Omental fat pad (tissue), 4 donors: ENCODE measurements around the gene CCT2. TPM values are rescaled to one million over a fixed set of nuclear protein-coding genes. Genes with fewer than 3 reads are reported as not detected.

ENCODE experiments used
- ATAC-seq: fragments of 150-250 bp; one replicate; pipeline ENCODE4 v1.9.1; 2016; ENCODE audit warnings: mild to moderate bottlenecking, moderate library complexity; ENCODE audit not compliant: low FRiP score
- DNase-seq: peaks from one replicate; pipeline ENCODE4 v3.0.0-alpha.2; 2019; ENCODE audit warnings: low spot score
- total RNA-seq, 4 donors: library from RNA; depleted of rRNA; stranded (reverse); fragments of >200 nt; gene quantifications; one replicate each; pipeline ENCODE4 v1.1.0, GENCODE V29; 2016
- TF ChIP-seq, protein P1 (sequence below), 3 donors: fragments of 450-650 bp; IDR thresholded peaks; one replicate each; pipeline ENCODE4 v1.5.1; 2016 to 2017; ENCODE audit warnings: antibody characterized with exemption in 3 of 3, mild to moderate bottlenecking in 3 of 3, moderate library complexity in 2 of 3

CCT2 gene
- total RNA-seq, 4 donors from 2014 or later, result 99.5 to 222 (median 129) TPM

- no peak for ATAC-seq
- TF ChIP-seq, protein P1, sequence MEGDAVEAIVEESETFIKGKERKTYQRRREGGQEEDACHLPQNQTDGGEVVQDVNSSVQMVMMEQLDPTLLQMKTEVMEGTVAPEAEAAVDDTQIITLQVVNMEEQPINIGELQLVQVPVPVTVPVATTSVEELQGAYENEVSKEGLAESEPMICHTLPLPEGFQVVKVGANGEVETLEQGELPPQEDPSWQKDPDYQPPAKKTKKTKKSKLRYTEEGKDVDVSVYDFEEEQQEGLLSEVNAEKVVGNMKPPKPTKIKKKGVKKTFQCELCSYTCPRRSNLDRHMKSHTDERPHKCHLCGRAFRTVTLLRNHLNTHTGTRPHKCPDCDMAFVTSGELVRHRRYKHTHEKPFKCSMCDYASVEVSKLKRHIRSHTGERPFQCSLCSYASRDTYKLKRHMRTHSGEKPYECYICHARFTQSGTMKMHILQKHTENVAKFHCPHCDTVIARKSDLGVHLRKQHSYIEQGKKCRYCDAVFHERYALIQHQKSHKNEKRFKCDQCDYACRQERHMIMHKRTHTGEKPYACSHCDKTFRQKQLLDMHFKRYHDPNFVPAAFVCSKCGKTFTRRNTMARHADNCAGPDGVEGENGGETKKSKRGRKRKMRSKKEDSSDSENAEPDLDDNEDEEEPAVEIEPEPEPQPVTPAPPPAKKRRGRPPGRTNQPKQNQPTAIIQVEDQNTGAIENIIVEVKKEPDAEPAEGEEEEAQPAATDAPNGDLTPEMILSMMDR (IDR thresholded peaks at IDR 0.05), result no peak
- no peak for DNase-seq
Observed at GRCh38 chr12:69583203-69583602, 2.1 kb upstream of the CCT2 start.

- ATAC-seq (no peak), DNase-seq (no peak)
- TF ChIP-seq, protein P1 (IDR thresholded peaks at IDR 0.05), result no peak
Observed at GRCh38 chr12:69588527-69588926, 3.3 kb downstream of the CCT2 start.

DNA sequence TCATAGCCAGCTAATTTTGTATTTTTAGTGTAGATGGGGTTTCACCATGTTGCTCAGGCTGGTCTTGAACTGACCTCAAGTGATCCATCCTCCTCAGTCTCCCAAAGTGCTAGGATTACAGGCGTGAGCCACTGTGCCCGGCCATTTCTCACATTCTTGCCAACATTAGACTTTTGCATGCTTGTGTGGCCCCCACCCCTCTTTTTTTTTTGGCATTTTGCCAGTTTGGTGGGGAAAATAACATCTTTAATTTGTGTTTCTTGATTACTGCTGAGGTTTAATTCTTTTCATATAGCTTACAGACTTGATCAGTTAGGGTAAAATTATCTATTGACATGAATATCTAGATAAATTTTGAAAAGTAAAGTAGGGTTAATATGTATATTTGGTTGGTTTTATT lies 3.8 kb downstream of the CCT2 start:
- TF ChIP-seq, protein P1 (IDR thresholded peaks at IDR 0.05), result no peak
- DNase-seq, result no peak
- ATAC-seq, result no peak

GRCh38 chr12:69595689-69596088 lies 10.4 kb downstream of the CCT2 start:
- no peak for ATAC-seq
- no peak for DNase-seq
- TF ChIP-seq, protein P1 (IDR thresholded peaks at IDR 0.05), result no peak

DNA sequence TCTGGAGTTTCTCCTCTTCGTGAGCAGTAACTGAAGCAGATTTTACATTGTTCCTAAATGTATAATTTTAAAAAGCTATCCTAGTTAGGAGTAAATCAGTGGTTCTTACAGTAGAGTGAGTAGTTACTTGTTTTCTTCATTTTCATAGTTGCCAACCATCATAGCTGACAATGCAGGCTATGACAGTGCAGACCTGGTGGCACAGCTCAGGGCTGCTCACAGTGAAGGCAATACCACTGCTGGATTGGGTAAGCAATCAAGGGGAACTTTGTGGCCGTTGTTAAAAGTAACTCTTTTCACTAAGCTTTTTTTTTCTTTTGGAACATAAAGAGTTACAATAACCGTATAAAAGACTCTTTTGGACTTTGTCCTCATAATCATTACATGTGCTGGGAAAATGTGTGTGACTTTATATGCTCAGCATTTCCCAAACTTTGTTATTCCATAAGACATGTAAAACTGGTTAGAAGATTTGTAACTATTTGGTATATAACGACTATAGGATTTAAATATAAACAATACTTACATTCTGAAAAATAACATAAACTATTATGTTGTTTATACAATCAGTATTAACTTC lies 13.0 kb downstream of the CCT2 start:
- ATAC-seq, result no peak
- TF ChIP-seq, protein P1 (IDR thresholded peaks at IDR 0.05), result no peak

GRCh38 chr12:69600804-69601203 lies 15.5 kb downstream of the CCT2 start:
- ATAC-seq (no peak), DNase-seq (no peak)
- TF ChIP-seq, protein P1 (IDR thresholded peaks at IDR 0.05), result no peak

More for the DNA sequence above, 13.0 kb downstream of the CCT2 start:
- DNase-seq, result no peak

- no peak for ATAC-seq
- no peak for DNase-seq
- TF ChIP-seq, protein P1 (IDR thresholded peaks at IDR 0.05), result no peak
Observed at GRCh38 chr12:69601962-69602685, 16.9 kb downstream of the CCT2 start.
